HG03520 (cell line): ENCODE measurements around the gene ZBTB4.
A peak's percentile ranks its signal among the peaks of the same experiment; 100 is the strongest.
"Not testable (repeated sequence)": the region's sequence is repeated elsewhere in the genome, so short reads cannot be mapped to it uniquely, and the experiment has no call there.

Experiments
- ATAC-seq: cut with Tn5 transposase; IDR thresholded peaks from one replicate; pipeline ENCODE4 v1.9.1; 2021; ENCODE audit warnings: mild to moderate bottlenecking, moderate library complexity; ENCODE audit not compliant: unreplicated experiment

ZBTB4 gene

GRCh38 chr17:7496470-7497183, 17.2 kb upstream of the ZBTB4 start:
- no peak for ATAC-seq

- ATAC-seq: no peak
These were observed 16.5 kb upstream of the ZBTB4 start for GRCh38 chr17:7495906-7496434.

DNA sequence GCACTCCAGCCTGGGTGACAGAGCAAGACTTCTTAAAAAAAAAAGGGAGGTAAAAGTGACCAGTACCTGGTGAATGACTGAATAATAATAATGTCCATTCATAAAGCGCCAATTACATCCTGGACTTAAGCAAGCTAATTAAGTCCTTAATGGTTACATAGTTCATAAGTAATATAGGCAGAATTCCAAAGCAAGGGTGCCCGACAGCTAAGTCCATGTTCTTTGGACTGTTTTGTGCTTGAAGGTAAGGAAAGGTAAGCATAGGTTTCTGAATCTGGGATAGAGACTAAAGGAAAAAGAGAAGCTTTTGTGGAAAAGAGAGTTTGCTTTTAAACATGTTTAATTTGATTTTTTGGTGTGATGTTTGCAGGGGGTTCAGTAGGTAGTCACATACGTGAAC, 14.5 kb upstream of the ZBTB4 start:
- no peak for ATAC-seq

- no peak for ATAC-seq
These were observed 12.2 kb upstream of the ZBTB4 start for GRCh38 chr17:7491583-7491982.

GRCh38 chr17:7490144-7490543, 10.7 kb upstream of the ZBTB4 start:
- ATAC-seq: no peak

DNA sequence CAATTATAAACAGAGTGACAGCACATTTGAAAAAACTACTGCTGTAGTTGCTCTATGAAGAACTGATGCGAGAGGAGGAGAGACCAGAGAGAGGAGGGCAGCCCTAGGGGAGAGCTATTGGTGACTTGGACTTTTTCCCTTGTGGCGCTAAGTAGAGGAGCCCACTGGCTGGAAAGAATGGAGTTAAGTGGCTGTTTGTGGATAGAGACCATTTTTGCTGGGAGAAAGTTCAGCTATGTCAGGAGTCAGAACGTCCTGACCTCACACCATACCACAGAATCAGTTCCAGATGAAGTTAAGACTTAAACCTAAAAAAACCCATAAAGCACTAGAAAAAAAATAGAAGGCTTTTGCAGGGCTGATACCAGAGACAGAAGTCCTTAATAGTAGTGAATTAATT, 6.8 kb upstream of the ZBTB4 start:
- ATAC-seq: no peak

- ATAC-seq: no peak
These were observed 5.5 kb upstream of the ZBTB4 start for GRCh38 chr17:7484919-7485377.

- peak; percentile 55 for ATAC-seq
These were observed 4.9 kb upstream of the ZBTB4 start, which contains the start of gene POLR2A for GRCh38 chr17:7484067-7484918. TSS of gene POLR2A (plus strand) at chr17:7484366.

- peak; percentile 25 for ATAC-seq
These were observed 4.0 kb upstream of the ZBTB4 start for GRCh38 chr17:7483255-7484066.

- not testable (repeated sequence) for ATAC-seq
These were observed 3.3 kb upstream of the ZBTB4 start for GRCh38 chr17:7482742-7483088.

DNA sequence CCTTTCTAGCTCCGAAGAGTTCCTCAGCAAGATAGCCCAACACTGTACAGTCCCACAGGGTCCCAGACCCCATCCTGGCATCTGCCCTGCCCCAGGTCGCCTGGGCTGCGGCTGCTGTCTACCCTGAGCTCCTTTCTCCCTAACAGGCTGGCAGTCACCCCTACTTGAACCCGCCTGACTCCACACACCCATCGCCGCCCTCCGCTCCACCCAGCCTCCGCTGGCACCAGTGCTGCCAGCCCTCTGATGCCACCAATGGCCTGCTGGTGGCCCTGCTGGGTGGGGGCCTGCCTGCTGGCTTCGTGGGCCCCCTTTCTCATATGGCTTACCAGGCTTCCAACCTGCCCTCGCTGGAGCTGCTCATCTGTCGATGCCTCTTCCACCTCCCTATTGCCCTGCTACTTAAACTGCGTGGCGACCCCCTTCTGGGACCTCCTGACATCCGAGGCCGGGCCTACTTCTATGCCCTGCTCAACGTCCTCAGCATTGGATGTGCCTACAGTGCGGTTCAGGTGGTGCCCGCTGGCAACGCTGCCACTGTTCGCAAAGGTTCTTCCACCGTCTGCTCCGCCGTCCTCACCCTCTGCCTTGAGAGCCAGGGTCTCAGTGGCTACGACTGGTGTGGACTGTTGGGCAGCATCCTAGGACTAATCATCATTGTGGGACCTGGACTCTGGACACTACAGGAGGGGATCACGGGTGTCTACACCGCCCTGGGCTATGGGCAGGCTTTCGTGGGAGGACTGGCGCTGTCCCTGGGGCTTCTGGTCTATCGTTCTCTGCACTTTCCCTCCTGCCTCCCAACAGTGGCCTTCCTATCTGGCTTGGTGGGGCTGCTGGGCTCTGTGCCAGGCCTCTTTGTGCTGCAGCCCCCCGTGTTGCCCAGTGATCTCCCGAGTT, 2.7 kb upstream of the ZBTB4 start:
- ATAC-seq: not testable (repeated sequence)

DNA sequence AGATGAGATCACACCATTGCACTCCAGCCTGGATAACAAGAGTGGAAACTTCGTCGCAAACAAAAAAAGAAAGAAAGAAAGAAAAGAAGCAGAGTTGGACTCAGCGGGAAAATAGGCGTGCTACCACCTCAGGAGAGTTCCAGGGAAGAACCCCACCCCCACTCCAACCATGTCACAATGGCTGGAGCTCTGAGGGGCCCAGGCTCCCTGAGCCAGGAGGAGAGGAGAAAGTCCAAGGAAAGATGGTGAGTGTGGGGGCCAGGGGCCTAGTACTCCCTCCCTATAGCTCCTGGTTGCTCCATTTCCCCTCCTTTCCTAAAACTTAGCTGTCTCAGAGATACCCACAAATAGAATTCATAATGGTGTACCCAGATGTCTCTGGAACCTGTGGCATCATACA, 1.8 kb upstream of the ZBTB4 start, which contains the start of gene SLC35G6:
TSS of gene SLC35G6 (plus strand) at position 172 of the 400 bp plus-strand sequence. CDS start at position 243, 71 bp downstream.
- ATAC-seq: not testable (repeated sequence)

DNA sequence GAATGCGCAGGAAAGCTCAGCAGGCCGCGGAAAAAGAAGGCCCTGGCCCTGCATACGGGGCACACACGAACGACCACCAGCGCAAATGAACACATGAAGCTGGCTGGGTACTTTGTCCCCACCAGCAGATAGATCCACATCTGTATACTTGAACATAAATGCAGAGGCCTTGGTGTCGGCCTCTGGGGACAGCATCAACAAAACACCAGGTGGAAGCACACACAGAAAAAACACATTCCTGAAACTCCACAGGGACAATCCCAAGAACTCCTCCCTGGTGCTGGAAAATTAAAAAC, 606 bp upstream of the ZBTB4 start:
- ATAC-seq: no peak

DNA sequence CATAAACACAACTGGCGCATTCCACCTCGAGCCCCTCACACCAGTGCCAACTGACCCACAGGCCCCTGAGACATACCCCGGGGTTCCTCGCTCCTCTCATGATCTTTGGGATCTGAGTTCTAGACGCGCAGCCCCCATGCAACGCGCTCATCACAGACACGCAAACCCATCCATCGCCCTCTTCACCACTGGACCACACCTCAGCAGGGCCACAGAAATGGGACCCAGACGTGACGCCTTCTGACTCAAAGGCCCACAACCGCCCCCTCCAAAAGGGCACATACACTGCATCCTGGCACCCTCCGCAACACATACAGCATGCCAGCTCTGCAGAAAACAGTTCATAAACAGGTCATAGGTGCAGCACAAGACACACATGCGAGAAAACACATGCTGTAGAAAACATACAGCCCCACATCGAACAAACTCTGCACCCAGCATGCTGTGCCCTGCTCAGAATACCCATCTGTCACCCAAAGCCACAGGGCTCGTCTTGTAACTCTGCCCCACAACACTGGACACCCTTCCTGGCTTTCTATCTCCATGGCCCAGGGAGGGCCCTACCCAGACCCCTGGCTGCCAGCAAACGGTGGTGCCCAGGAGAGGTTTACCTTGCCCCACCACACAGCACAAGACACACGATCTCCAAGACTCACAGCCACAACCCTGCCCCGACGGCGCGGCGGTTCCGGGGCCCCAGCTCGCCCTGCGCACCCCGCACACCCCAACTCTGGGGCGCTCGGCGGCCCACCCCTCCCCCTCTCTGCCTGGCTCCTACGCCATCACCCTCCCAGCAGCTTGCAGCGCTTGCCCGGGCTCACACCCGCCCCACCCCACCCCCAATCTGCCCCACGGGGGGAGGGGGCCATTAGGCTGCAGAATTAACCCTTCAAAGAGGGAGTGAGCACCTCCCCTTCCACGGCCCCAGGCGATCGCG, 887 bp downstream of the ZBTB4 start:
- ATAC-seq: no peak

DNA sequence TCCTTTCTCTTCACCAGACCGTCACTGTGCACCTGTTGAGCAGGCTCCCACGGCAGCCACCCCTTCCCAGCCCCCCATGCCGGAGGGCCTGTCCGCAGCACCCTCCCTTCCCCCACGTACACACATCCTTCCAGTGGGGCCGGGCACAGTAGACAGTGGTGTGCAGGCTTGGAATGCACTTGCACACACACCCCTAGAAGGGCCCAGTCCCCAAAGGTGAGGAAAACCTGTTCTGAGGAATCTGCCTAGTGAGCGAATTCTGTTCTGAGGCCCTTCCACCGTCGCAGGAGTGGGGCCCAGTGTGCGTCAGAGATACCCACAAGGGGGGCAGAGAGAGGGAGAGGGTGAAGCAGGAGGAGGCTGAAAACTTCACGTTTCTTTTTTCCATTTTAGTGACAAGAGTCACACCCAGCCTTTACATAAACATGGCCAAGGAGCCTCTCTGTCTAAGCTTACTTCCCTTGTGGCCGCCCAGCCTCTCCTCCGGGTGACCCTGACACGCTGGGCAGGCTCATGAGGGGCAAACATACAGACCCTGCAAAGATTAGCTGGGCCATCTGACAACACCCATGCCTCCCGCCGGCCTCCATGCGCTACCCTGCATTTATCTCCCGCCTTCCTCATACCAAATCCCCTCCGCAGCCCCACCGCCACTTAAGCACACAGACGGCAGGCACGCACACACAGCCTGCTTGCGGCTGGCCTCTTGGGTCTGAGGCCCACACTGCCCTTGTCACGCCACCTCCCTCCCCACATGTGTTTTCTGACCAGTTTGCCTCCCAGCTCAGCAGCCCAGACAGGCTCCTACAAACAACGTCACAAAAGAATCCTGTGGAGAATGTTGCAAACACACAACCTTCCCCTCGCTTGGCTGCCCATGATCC, 1.8 kb downstream of the ZBTB4 start:
- no peak for ATAC-seq

- ATAC-seq: no peak
These were observed 2.5 kb downstream of the ZBTB4 start for GRCh38 chr17:7476951-7477350.

GRCh38 chr17:7476494-7476893, 2.9 kb downstream of the ZBTB4 start:
- no peak for ATAC-seq
